RKO (cell line): Measurements from ENCODE around the gene CCT3.
A peak's percentile ranks its signal among the peaks of the same experiment; 100 is the strongest.

Experiments
- DNase-seq: peaks from one replicate; pipeline ENCODE4 v3.0.0-alpha.2; 2016; ENCODE audit warnings: low spot score

Gene CCT3

GRCh38 chr1:156320560-156320959 is 17.5 kb downstream of the CCT3 start:
- no peak for DNase-seq

DNA sequence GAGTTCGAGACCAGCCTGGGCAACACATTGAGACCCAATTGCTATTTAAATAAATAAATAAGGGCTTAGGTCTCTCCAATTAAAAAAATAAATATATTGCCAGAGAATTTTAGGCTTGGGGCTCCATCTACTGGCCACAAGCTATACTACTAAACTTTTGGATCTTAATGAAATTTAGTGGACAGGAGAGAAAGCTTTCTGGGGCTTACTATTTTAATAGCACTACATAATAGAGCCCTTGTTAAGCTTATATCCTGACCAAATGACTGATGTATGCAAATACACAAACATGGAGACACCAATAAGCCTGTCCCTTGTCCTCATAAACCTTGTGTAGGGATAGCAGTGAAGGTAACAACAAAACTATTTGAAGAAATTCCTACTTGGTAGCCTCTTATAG is 18.4 kb downstream of the CCT3 start:
- DNase-seq, result peak; percentile 45

DNA sequence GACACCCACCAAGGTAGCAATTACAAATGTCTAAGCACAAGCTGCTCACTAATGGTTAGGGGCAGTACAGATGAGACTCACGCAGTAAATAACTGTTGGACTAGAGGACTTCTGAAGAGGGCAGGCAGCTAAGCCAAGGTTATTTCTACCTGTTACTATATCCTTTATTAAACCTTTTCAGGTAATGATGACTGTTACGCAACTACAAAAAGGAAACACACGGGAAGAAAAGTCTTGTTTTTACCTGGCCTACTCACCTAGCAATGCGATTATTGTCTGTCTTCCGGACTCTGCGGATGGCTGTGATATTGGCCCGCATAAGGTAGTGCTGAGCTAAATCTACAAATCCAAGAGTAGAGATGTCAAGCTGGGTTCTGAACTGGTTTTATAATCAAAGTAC is 21.2 kb downstream of the CCT3 start:
- no peak for DNase-seq

- DNase-seq, result no peak
These were observed 27.1 kb downstream of the CCT3 start for GRCh38 chr1:156310962-156311361.

DNA sequence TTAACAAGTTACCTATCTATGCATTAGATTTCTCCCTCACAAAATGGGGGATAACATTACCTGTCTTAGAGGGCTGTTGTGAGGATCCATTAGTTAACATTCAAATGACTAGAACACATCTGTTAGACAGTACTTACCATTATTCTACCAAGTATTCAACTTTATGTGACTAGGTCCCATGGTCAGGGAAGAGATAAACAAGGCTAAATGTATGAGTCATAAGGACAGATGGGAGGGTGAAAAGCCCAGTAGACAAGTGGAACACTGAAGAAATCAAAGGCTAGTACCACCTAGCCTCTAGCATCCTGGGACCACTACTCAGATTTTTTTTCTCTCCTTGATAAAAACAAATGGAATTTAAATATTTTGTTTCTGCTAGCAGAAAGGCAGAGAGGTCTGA is 30.0 kb downstream of the CCT3 start:
- peak; percentile 30 for DNase-seq

GRCh38 chr1:156305215-156305614 is 32.9 kb downstream of the CCT3 start:
- DNase-seq, result no peak

- DNase-seq, result no peak
These were observed 34.9 kb downstream of the CCT3 start for GRCh38 chr1:156303241-156303640.

- DNase-seq, result no peak
These were observed 39.2 kb downstream of the CCT3 start, which contains the start of gene VHLL for GRCh38 chr1:156298852-156299357. VHLL (minus strand) TSS chr1:156299307; CDS start chr1:156299189, 118 bp downstream.

- DNase-seq, result peak; percentile 82
These were observed 42.6 kb downstream of the CCT3 start, which contains the start of gene GLMP for GRCh38 chr1:156295391-156295947. GLMP (minus strand) TSS chr1:156295679; CDS start chr1:156295645, 34 bp downstream.

- DNase-seq, result no peak
These were observed 44.2 kb downstream of the CCT3 start for GRCh38 chr1:156293895-156294294.

- DNase-seq, result no peak
These were observed 45.0 kb downstream of the CCT3 start for GRCh38 chr1:156293098-156293434.

- no peak for DNase-seq
These were observed 46.6 kb downstream of the CCT3 start for GRCh38 chr1:156291226-156292061.

DNA sequence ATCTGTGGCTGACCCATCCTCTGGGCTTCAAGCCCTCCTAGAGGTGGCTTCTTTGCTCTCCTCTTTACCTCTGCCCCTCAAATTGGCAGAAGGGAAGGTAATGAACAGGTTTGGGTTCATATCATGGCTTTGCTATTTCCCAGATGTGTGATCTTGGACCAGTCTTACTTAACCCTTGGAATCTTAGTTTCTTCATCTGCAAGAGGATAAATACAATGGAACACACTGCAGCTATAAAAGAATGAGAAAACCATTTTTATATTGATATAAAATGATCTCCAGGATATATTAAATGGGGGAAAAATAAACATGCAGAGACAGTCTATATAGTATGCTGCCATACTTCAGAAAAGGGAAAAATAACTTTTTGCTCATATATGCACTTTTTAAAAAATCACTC is 48.2 kb downstream of the CCT3 start:
- DNase-seq, result no peak

DNA sequence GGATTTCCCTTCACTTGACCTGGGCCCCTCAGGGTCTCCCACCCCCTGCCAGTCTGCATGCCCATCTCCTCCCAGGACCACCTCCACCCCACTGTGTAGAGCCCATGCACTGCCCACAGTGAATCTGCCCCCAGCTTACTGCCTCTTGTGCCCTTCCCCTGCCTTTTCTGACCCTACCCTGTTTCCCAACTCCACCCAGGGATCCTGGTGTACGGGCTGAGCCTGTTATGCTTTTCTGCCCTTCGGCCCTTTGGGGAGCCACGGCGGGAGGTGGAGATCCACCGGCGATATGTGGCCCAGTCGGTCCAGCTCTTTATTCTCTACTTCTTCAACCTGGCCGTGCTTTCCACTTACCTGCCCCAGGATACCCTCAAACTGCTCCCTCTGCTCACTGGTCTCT is 52.0 kb downstream of the CCT3 start:
- no peak for DNase-seq

GRCh38 chr1:156285437-156285836 is 52.7 kb downstream of the CCT3 start:
- DNase-seq, result no peak

DNA sequence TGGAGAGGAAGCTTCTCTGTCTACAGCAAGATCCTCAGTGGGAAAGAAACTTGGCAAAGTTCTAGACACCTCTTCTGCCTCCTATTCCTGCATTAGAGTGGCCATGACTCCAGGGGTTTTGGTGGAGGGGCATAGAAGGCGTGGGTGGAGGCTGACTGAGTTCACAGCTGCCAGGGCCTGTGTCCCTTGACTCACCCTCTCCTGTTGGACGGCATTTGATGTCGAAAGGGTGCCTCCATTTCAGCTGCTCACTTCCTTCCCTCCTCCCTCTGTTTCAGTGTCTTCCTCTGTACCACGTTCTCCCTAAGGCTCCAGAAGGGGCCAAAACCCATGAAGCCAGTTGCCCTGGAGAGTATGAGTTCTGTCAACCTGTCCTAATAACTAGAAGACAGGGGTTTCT is 53.3 kb downstream of the CCT3 start:
- DNase-seq, result no peak

DNA sequence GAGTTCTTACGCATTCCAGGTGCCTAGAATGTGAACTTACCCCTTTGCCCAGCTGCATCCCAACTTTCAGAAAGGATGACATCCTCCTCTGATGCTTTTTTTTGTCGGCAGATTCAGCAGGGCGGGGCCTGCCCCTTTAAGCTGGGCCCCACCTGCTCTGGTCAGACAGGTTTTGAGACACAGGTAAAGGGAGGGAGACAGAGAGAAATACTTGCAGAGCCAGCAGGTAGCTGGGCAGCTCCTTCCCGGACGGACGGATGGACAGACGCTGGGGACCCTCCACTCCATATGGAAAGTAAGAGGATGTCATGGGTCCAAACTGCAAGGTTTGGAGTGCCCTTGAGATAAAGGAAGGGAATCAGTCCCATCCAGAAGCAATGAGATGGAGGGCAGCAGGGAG is 54.0 kb downstream of the CCT3 start, which contains the start of gene TMEM79:
Gene TMEM79 (plus strand): TSS at position 214 of the 400 bp plus-strand sequence. CDS start 902 bp downstream, outside the sequence.
- no peak for DNase-seq

GRCh38 chr1:156283521-156283920 is 54.6 kb downstream of the CCT3 start:
- DNase-seq, result no peak

GRCh38 chr1:156282479-156283222 is 55.4 kb downstream of the CCT3 start, which contains the start of gene SMG5:
SMG5 (minus strand) TSS chr1:156282825; CDS start chr1:156282680, 145 bp downstream.
- DNase-seq, result peak; percentile 98

DNA sequence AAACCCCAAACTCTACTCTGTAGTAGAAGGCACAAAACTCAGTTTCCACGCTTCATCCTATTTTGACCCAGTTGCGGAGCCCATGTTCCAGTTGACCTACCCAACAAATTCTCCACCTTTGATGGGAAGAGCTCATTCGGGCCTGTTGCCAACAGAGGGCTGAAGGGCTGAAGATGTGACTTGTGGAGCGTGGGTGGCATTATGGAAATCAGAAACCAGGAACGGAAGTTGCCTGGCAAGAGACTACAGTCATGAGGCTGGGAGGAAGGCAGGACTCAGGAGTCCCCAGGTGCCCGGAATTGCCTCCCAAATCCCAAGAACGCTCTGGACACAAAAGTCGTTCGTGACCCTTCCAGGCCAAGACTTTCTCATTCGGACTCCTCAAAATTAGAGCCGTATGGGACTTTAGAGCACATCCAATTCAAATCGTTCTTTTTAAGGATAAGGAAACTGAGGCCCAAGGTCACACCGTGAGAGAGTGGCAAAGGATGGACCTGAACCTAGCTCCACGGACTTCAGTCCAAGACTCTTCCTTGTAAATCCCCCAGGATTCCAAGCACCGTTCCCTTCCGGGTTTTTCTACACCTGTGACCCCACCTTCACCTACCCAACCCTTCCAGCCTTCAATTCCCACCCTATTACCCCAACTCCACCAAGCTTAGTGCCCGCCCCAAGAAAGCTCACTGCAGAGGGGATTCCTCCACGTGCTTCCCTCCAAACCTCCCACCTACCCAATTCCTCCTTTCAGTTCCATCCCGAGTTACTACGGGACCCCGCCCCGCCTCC is 56.2 kb downstream of the CCT3 start:
- DNase-seq, result peak; percentile 75

DNA sequence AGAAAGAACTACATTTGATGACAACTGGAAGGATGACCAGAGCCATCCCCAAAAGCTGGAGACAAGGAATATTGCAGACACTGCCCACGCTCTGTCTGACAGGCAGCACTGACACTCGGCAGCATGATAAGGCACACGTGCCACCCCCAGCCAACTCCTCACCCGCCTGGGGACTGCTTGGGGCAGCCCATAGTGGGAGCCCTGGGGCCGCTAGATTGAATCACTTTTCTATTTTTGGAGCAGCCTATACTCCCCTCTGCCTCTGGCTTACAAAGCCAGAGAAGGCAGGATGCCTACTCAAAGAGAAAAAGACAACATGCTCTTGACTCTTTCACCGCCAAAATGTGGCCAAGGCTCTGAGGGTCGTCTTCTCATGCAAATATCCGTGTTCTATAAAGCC is 56.8 kb downstream of the CCT3 start:
- DNase-seq, result peak; percentile 80

- no peak for DNase-seq
These were observed 58.3 kb downstream of the CCT3 start for GRCh38 chr1:156279837-156280236.
